ENCODE measurements around the gene GPC6.
A peak's percentile ranks its signal among the peaks of the same experiment; 100 is the strongest.

The GPC6 gene

DNA sequence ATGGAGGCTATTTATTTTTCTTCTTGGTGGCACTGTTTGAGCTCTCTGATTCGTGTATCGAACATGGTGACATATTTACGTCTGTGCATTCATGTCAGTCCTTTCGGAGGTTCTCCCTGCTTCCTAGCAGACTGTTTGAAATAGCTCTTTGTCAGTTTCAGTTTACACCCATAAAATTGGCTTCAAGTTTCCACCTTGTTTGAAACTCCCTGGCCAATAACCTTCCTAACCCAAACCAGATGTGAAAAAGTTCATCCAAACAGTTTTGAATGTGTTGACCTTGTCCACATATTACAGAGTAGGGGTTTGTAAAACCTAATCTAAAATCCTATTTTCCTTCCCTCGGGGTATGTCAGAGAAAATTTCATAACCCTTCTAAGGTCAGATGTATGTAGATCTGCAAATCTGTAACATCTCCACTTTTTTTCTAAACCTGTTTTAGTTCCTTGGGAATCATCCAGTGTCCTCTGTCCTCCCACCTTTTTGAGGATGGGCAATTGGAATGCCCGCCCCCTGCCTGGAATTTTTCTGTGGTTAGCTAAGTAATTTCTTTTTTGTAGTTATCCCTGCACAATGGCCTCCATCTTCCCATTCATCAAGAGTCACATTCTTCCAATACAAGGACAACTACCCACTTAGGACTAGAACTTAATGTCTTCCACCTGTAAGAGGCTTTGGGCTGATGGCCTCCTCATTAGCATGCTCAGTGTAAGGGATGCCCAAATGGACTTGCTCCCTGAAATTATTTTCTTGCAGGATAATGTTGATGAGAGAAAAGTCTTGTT, 499.8 kb downstream of the GPC6 start:
- H3K4me3 ChIP-seq (replicated peaks; ENCODE audit: low read depth, low read length): no peak overlapping the region
- DNase-seq (ENCODE audit: low read depth): no peak
- TF ChIP-seq, protein P1, sequence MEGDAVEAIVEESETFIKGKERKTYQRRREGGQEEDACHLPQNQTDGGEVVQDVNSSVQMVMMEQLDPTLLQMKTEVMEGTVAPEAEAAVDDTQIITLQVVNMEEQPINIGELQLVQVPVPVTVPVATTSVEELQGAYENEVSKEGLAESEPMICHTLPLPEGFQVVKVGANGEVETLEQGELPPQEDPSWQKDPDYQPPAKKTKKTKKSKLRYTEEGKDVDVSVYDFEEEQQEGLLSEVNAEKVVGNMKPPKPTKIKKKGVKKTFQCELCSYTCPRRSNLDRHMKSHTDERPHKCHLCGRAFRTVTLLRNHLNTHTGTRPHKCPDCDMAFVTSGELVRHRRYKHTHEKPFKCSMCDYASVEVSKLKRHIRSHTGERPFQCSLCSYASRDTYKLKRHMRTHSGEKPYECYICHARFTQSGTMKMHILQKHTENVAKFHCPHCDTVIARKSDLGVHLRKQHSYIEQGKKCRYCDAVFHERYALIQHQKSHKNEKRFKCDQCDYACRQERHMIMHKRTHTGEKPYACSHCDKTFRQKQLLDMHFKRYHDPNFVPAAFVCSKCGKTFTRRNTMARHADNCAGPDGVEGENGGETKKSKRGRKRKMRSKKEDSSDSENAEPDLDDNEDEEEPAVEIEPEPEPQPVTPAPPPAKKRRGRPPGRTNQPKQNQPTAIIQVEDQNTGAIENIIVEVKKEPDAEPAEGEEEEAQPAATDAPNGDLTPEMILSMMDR (IDR thresholded peaks at IDR 0.05; ENCODE audit: low read length, missing control alignments): no peak

DNA sequence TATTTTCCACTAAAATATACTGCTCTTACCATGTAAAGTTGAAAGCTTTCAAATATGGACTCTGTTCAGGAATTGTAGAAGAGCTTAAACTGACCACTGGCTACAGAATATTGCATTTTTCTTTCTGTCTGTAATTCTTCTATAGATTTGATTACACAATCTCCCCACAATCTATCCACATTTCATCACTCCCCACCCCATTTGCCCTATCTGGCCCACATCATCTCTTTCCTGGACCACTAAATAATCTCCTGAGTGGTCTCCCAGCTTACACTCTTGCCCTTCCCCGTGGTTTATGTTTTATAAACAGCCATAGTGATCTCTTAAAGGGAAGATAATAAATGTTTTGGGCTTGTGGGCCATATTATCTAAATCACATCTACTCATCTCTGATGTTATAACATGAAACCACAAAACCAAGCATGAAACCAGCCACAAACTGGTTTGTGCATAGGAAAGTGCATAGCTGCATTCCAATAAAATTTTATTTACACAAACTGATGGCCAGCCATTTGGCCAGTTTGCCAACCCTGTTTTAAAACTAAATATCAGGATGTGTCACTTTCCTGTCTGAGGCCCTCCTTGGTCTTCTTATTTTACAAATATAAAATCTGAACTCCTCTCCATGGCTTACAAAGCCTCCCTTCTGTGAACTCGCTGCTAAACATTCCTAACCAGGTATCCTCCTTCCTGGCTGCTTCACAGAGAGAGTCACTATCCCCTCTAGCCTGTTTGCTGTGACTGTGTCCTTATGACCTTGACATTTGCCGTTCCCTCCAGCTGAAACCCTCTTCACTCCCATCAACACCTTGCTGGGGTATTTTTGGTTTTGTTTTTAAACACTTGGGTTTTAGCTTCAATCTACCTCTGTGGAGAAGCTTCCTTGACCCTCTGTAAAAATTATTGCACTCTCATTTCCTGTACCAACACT, 500.9 kb downstream of the GPC6 start:
- no peak overlapping the region for H3K4me3 ChIP-seq (replicated peaks; ENCODE audit: low read depth, low read length)
- TF ChIP-seq, protein P1 (IDR thresholded peaks at IDR 0.05; ENCODE audit: low read length, missing control alignments): no peak
- DNase-seq (ENCODE audit: low read depth): peak; percentile 15

DNA sequence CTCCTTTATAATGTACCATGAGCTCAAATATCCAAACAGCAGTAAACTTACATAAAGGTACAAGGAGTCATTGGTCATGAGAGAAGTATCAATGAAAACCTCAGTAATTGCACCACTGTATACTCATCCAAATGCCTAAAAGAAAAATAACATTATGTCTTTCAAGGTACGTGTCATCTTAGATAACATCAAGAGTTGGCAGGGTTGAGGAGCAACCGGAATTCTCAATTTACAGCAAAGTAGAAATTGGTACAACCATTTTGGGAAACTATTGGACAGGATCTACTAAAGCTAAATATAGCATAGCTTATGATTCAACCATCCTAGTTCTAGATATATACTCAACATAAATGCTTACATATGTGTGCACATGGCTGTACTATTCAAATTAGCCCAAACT, 502.8 kb downstream of the GPC6 start:
- no peak for DNase-seq (ENCODE audit: low read depth)
- TF ChIP-seq, protein P1 (IDR thresholded peaks at IDR 0.05; ENCODE audit: low read length, missing control alignments): no peak
- H3K4me3 ChIP-seq (replicated peaks; ENCODE audit: low read depth, low read length): no peak overlapping the region

DNA sequence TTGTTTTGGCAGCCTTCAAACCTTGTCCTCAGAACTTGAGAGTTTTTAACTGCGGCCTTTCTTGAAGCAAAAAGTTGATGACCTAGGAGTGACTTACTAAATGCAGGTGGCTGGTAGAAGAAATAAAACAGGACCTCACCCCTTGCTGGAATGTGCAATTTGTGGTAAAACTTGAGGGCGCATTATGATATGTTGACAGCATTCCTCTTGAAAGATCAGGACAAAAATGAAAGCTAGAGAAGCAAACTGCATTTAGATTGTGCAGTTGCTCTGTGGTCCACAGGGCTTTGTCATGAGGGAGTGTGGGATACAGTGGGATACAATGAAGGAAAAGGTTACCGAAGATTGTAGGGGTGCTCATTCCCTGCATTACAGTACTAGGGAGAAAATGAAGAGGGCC, 504.2 kb downstream of the GPC6 start:
- H3K4me3 ChIP-seq (replicated peaks; ENCODE audit: low read depth, low read length): no peak overlapping the region
- DNase-seq (ENCODE audit: low read depth): no peak
- TF ChIP-seq, protein P1 (IDR thresholded peaks at IDR 0.05; ENCODE audit: low read length, missing control alignments): no peak

DNA sequence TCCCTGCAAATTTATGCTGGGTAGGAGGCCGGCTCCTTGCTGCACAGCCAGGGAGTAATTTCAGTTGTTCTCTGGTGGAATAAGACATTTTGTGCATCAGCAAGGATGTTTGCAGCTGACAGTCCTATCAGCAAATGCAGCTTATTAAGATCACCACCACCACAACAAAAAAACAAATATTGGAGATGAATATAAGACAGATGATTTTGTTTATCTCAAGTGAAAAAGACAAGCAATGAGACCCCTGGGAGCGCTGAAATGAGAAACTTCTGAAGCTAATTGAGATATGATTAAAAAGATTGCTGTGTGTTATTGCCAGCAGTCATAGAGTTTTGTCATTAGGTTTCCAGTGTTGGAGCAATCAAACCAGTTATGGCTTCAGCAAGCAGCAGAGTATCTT, 505.6 kb downstream of the GPC6 start:
- DNase-seq (ENCODE audit: low read depth): no peak
- TF ChIP-seq, protein P1 (IDR thresholded peaks at IDR 0.05; ENCODE audit: low read length, missing control alignments): no peak

DNA sequence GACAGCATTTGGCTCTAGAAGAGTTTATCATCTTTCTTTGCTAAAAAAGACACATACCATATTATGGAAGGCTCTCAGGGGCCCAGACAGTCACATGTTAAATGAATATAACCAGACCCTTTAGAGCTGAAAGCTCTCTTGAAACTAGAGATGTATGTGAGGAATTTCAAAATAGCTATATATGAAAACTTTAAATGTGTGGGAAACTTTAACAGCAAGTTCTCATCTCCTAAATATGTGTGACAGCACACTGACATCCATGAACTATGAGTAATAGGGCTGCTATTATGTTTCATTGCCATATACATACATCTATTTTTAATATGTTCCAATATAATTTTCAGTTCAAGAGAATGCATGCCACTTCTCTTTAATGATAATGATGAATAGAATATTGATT, 509.5 kb downstream of the GPC6 start:
- peak; percentile 52 for DNase-seq (ENCODE audit: low read depth)
- TF ChIP-seq, protein P1 (IDR thresholded peaks at IDR 0.05; ENCODE audit: low read length, missing control alignments): no peak
- H3K4me3 ChIP-seq (replicated peaks; ENCODE audit: low read depth, low read length): no peak overlapping the region

More for the DNA sequence above, 505.6 kb downstream of the GPC6 start:
- no peak overlapping the region for H3K4me3 ChIP-seq (replicated peaks; ENCODE audit: low read depth, low read length)
